ENCODE measurements around the gene CYB5R4. TPM values are rescaled to one million over a fixed set of nuclear protein-coding genes. Genes with fewer than 3 reads are reported as not detected.
"Not testable (repeated sequence)": the region's sequence is repeated elsewhere in the genome, so short reads cannot be mapped to it uniquely, and the experiment has no call there.

Gene CYB5R4
- total and polyA plus RNA-seq, 2 donors (not counting 1 experiment from before 2014, with no cell fraction given) = 4.3 to 10.6 TPM

- H3K79me2 ChIP-seq (ENCODE audit: control insufficient read depth, insufficient read depth, low read length) = no peaks in the 10 kb centered on the region
- H4K20me1 ChIP-seq (ENCODE audit: control insufficient read depth, extremely low read depth, insufficient read depth, low read length) = no peaks in the 10 kb centered on the region
- H3K9me3 ChIP-seq (ENCODE audit: control insufficient read depth, insufficient read depth, low read depth, low read length) = no peaks in the 10 kb centered on the region
- H3K27ac ChIP-seq (ENCODE audit: insufficient read depth, low read length) = no peak overlapping the region
- no peak overlapping the region for H3K4me2 ChIP-seq (ENCODE audit: extremely low read depth, insufficient read depth, low read length)
- no peak for DNase-seq (ENCODE audit: low read depth in 2 of 2)
- H3K36me3 ChIP-seq (ENCODE audit: control insufficient read depth, insufficient read depth, low read length) = no peaks in the 10 kb centered on the region
- no peak overlapping the region for H3K4me3 ChIP-seq (replicated peaks in 1 of 4; ENCODE audit: control extremely low read depth in 1 of 4, insufficient read depth in 1 of 4, low read depth in 3 of 4, low read length in 4 of 4)
- TF ChIP-seq, protein P1, sequence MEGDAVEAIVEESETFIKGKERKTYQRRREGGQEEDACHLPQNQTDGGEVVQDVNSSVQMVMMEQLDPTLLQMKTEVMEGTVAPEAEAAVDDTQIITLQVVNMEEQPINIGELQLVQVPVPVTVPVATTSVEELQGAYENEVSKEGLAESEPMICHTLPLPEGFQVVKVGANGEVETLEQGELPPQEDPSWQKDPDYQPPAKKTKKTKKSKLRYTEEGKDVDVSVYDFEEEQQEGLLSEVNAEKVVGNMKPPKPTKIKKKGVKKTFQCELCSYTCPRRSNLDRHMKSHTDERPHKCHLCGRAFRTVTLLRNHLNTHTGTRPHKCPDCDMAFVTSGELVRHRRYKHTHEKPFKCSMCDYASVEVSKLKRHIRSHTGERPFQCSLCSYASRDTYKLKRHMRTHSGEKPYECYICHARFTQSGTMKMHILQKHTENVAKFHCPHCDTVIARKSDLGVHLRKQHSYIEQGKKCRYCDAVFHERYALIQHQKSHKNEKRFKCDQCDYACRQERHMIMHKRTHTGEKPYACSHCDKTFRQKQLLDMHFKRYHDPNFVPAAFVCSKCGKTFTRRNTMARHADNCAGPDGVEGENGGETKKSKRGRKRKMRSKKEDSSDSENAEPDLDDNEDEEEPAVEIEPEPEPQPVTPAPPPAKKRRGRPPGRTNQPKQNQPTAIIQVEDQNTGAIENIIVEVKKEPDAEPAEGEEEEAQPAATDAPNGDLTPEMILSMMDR (conservative IDR thresholded peaks at IDR 0.05 in 1 of 2, IDR thresholded peaks at IDR 0.05 in 1 of 2; ENCODE audit: low read depth in 1 of 2, low read length in 2 of 2) = no peak
- no peak for TF ChIP-seq EZH2 (IDR thresholded peaks at IDR 0.05; ENCODE audit: low read length, missing control alignments)
- no peak overlapping the region for H3K9ac ChIP-seq (ENCODE audit: insufficient read depth, low read length)
- H2AFZ ChIP-seq (ENCODE audit: low read length) = no peak overlapping the region
- no peaks in the 10 kb centered on the region for H3K4me1 ChIP-seq (ENCODE audit: control insufficient read depth, extremely low read depth, insufficient read depth, low read length)
- no peaks in the 10 kb centered on the region for H3K27me3 ChIP-seq (ENCODE audit: control insufficient read depth, insufficient read depth, low read length)
Measured at GRCh38 chr6:83890520-83890919, 31.0 kb downstream of the CYB5R4 start.

- Histone ChIP-seq H3K36me3 (ENCODE audit: control insufficient read depth, insufficient read depth, low read length) (no peaks in the 10 kb centered on the region), H3K4me3 (replicated peaks in 1 of 4; ENCODE audit: control extremely low read depth in 1 of 4, insufficient read depth in 1 of 4, low read depth in 3 of 4, low read length in 4 of 4) (no peak overlapping the region), H3K9ac (ENCODE audit: insufficient read depth, low read length) (no peak overlapping the region), H3K4me2 (ENCODE audit: extremely low read depth, insufficient read depth, low read length) (no peak overlapping the region), H3K27ac (ENCODE audit: insufficient read depth, low read length) (no peak overlapping the region), H2AFZ (ENCODE audit: low read length) (no peak overlapping the region), H4K20me1 (ENCODE audit: control insufficient read depth, extremely low read depth, insufficient read depth, low read length) (no peaks in the 10 kb centered on the region), H3K79me2 (ENCODE audit: control insufficient read depth, insufficient read depth, low read length) (no peaks in the 10 kb centered on the region), H3K27me3 (ENCODE audit: control insufficient read depth, insufficient read depth, low read length) (no peaks in the 10 kb centered on the region), H3K9me3 (ENCODE audit: control insufficient read depth, insufficient read depth, low read depth, low read length) (no peaks in the 10 kb centered on the region), H3K4me1 (ENCODE audit: control insufficient read depth, extremely low read depth, insufficient read depth, low read length) (no peaks in the 10 kb centered on the region)
- TF ChIP-seq, protein P1 (conservative IDR thresholded peaks at IDR 0.05 in 1 of 2, IDR thresholded peaks at IDR 0.05 in 1 of 2; ENCODE audit: low read depth in 1 of 2, low read length in 2 of 2) = no peak
- no peak for TF ChIP-seq EZH2 (IDR thresholded peaks at IDR 0.05; ENCODE audit: low read length, missing control alignments)
- DNase-seq (ENCODE audit: low read depth in 2 of 2) = no peak
Measured at GRCh38 chr6:83891586-83891985, 32.1 kb downstream of the CYB5R4 start.

DNA sequence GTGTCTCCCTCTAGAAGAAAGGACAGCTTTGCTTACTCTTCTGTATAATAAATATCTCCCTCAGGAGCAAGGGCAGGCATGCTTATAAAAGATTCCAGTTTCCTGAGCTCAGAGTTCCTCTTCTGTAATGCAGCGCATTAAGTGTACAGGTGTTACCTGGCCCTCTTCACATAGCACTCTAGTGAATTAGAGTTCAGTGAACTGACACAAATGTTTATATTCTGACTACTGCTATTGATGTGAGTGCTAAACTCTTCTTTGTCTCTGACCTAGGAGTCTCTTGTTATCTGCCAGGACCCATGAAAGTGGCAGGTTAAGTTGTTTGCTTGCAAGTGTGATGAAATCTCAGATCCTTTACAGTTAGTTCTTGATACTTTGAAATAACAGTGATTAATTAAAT, 33.5 kb downstream of the CYB5R4 start:
- Histone ChIP-seq H3K79me2 (ENCODE audit: control insufficient read depth, insufficient read depth, low read length) (no peaks in the 10 kb centered on the region), H4K20me1 (ENCODE audit: control insufficient read depth, extremely low read depth, insufficient read depth, low read length) (no peaks in the 10 kb centered on the region), H3K4me3 (replicated peaks in 1 of 4; ENCODE audit: control extremely low read depth in 1 of 4, insufficient read depth in 1 of 4, low read depth in 3 of 4, low read length in 4 of 4) (no peak overlapping the region), H3K27me3 (ENCODE audit: control insufficient read depth, insufficient read depth, low read length) (no peaks in the 10 kb centered on the region), H3K9me3 (ENCODE audit: control insufficient read depth, insufficient read depth, low read depth, low read length) (no peaks in the 10 kb centered on the region), H3K27ac (ENCODE audit: insufficient read depth, low read length) (no peak overlapping the region), H3K4me1 (ENCODE audit: control insufficient read depth, extremely low read depth, insufficient read depth, low read length) (no peaks in the 10 kb centered on the region), H2AFZ (ENCODE audit: low read length) (no peak overlapping the region), H3K4me2 (ENCODE audit: extremely low read depth, insufficient read depth, low read length) (no peak overlapping the region), H3K9ac (ENCODE audit: insufficient read depth, low read length) (no peak overlapping the region), H3K36me3 (ENCODE audit: control insufficient read depth, insufficient read depth, low read length) (no peaks in the 10 kb centered on the region)
- no peak for TF ChIP-seq EZH2 (IDR thresholded peaks at IDR 0.05; ENCODE audit: low read length, missing control alignments)
- TF ChIP-seq, protein P1 (conservative IDR thresholded peaks at IDR 0.05 in 1 of 2, IDR thresholded peaks at IDR 0.05 in 1 of 2; ENCODE audit: low read depth in 1 of 2, low read length in 2 of 2) = no peak
- no peak for DNase-seq (ENCODE audit: low read depth in 2 of 2)

GRCh38 chr6:83897094-83897493, 37.6 kb downstream of the CYB5R4 start:
- not testable (repeated sequence) for H3K79me2 ChIP-seq (ENCODE audit: control insufficient read depth, insufficient read depth, low read length); H3K4me2 ChIP-seq (ENCODE audit: extremely low read depth, insufficient read depth, low read length); H3K36me3 ChIP-seq (ENCODE audit: control insufficient read depth, insufficient read depth, low read length); H3K4me1 ChIP-seq (ENCODE audit: control insufficient read depth, extremely low read depth, insufficient read depth, low read length); H2AFZ ChIP-seq (ENCODE audit: low read length); H3K27ac ChIP-seq (ENCODE audit: insufficient read depth, low read length); H3K9ac ChIP-seq (ENCODE audit: insufficient read depth, low read length); H3K27me3 ChIP-seq (ENCODE audit: control insufficient read depth, insufficient read depth, low read length); H4K20me1 ChIP-seq (ENCODE audit: control insufficient read depth, extremely low read depth, insufficient read depth, low read length); DNase-seq (ENCODE audit: low read depth in 2 of 2); H3K4me3 ChIP-seq (replicated peaks in 1 of 4; ENCODE audit: control extremely low read depth in 1 of 4, insufficient read depth in 1 of 4, low read depth in 3 of 4, low read length in 4 of 4); H3K9me3 ChIP-seq (ENCODE audit: control insufficient read depth, insufficient read depth, low read depth, low read length)

Data from fibroblast of lung (primary cell).